ENCODE measurements around the gene TAF6.
A peak's percentile ranks its signal among the peaks of the same experiment; 100 is the strongest.

Gene TAF6

DNA sequence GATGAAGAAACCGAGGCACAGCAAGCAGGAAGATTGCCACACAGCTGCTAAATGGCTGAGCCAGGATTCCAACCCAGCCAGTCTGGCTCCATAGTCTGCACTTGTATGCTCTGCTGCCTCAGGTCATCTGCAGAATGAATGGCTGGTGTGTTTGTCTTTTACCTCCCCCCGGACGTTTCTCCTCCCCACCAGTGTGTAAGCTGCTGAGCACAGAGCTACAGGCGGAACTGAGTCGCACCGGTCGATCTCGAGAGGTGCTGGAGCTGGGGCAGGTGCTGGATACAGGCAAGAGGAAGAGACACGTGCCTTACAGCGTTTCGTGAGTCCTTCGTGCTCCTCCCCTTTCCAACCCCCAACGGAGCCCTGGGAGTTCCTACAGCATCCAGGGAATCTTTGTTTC lies 2.9 kb upstream of the TAF6 start:
- no peak for DNase-seq (ENCODE audit: low spot score)

DNA sequence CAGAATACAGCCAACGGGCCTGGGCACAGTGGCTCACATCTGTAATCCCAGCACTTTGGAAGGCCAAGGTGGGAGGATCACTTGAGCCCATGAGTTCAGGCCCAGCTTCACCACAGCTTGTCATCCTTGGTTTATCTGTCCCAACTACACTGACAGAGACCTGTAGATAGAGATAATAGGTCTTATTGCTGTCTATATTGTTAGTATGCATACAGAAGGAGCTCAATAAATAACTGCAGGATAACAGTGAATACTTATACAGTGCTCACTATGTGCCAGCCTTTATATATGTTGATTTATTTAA lies 1.5 kb upstream of the TAF6 start:
- no peak for DNase-seq (ENCODE audit: low spot score)

- peak; percentile 80 for DNase-seq (ENCODE audit: low spot score)
Measured at GRCh38 chr7:100119970-100120732, 993 bp upstream of the TAF6 start.

DNA sequence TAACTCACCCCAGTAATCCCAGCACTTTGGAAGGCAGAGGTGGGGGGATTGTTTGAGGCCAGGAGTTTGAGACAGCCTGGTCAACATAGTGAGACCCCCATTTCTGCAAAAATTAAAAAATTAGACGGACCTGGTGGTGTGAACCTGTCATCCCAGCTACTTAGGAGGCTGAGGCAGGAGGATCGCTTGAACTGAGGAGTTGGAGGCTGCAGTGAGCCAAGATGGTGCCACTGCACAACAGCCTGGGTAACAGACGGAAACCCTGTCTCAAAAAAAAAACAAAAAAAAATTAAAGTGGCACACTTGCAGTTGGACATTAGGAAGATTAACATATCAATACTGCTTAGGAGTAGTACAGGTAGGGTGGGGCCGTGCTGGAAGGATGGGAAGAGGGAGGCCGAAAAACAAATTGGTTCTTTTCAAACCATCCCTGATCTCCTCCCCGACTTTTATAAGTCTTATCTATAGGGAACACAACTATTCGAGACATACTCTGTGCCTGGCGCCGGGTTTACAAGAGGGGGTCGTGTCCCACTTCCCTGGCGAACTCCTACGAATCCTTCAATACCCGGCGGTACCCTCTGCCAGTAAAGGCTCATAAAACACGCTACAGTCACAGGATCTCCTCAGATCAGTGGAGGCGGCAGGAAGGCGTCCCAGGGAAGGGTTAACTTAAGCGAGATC lies 628 bp downstream of the TAF6 start:
- DNase-seq (ENCODE audit: low spot score) = no peak

- no peak for DNase-seq (ENCODE audit: low spot score)
Measured at GRCh38 chr7:100115026-100115425, 4.1 kb downstream of the TAF6 start.

DNA sequence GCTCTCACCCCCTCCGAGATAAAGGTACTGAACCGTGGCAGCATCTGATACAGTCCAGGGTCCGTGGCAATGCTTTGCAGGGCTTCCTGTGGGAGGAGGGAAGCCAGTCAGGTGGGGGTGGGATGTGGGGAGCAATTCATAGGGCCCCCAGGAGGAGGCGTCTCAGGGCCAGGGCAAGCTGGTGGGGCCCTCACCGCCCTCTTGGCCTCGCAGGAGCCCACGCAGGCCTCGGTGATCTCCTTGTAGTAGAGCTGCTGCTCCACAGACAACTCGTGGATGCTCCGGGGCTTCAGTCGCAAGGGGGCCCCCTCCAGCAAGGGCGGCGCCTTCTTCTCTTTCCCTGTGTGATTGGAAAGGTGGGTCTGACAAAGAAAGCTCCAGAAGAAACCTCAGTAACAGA lies 7.2 kb downstream of the TAF6 start:
- DNase-seq (ENCODE audit: low spot score) = no peak

- DNase-seq (ENCODE audit: low spot score) = no peak
Measured at GRCh38 chr7:100111156-100111555, 8.0 kb downstream of the TAF6 start.

DNA sequence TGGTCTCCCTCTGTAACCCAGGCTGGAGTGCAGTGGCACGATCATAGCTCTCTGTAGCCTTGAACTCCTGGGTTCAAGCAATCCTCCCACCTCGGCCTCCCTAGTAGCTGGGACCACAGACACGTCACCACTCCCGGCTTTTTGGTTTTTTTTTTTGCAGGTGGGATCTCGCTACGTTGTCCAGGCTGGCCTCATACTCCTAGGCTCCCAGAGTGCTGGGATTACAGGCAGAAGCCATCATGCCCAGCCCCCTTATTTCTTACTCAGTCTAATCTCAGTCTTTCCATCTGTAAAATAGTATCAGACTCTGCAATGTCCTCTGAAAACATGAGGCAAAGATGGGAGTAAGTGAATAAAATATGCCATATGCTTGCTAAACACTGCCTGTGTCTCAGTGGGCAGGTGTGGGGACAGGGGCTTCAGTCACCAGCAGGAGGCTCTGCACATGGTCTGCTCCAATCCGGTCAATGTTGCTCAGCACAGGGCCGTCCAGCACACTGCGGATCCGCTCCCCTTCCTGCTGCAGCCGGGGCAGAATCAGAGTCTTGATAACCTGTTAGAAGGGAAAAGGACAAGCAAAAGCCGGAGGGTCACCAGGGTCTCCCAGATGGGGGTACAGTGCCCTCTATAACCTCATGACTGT lies 9.5 kb downstream of the TAF6 start:
- no peak for DNase-seq (ENCODE audit: low spot score)

GRCh38 chr7:100107890-100108289 lies 11.3 kb downstream of the TAF6 start:
- DNase-seq (ENCODE audit: low spot score) = no peak

DNA sequence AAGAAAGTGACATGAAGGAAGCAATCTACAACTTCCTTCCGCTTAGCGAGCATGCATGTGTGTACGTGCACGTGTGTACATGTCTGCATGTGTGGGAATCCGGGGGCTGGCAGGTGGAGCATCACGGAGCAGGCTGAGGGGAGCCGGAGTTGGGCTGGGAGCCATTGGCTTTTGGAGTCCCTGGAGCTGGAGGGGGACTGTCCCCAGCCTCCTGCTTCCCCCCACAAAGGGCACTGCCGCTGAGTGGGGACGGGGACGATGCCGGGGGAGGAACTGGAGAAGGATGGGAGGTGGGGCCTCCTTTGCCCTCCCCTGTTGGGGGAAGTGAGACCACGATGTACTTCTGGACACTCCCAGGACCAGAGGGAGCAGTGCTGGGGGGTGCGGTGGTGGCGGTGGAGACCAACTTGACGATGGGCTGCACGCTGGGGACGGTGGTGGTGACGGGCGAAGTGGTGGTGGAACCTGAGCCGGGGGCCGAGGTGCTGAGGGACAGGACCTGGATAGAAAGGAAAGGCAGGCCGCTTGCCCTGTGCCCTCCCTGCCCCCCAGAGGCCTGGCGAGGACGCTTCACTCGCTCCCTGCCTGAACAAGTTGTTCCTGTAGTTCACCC lies 11.9 kb downstream of the TAF6 start:
- DNase-seq (ENCODE audit: low spot score) = no peak

GRCh38 chr7:100106633-100107032 lies 12.5 kb downstream of the TAF6 start:
- no peak for DNase-seq (ENCODE audit: low spot score)

DNA sequence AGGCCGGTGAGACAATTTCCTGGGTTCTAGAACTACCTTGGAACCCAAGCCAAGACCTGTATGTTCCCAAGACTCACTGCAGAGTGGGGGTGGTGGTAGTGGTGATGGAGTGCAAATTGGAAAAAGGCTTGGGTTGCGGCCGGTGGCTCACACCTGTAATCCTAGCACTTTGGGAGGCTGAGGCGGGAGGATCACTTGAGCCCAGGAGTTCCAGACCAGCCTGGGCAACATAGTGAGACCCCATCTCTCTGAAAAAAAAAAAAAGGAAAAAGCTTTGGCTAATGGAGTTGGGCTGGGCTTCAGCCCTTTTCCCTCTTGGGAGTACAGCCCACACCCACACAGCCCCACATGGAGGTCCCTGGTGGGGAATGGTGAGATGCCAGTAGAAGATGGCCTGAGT lies 13.6 kb downstream of the TAF6 start:
- no peak for DNase-seq (ENCODE audit: low spot score)

GRCh38 chr7:100102950-100103840 lies 16.0 kb downstream of the TAF6 start:
- no peak for DNase-seq (ENCODE audit: low spot score)

DNA sequence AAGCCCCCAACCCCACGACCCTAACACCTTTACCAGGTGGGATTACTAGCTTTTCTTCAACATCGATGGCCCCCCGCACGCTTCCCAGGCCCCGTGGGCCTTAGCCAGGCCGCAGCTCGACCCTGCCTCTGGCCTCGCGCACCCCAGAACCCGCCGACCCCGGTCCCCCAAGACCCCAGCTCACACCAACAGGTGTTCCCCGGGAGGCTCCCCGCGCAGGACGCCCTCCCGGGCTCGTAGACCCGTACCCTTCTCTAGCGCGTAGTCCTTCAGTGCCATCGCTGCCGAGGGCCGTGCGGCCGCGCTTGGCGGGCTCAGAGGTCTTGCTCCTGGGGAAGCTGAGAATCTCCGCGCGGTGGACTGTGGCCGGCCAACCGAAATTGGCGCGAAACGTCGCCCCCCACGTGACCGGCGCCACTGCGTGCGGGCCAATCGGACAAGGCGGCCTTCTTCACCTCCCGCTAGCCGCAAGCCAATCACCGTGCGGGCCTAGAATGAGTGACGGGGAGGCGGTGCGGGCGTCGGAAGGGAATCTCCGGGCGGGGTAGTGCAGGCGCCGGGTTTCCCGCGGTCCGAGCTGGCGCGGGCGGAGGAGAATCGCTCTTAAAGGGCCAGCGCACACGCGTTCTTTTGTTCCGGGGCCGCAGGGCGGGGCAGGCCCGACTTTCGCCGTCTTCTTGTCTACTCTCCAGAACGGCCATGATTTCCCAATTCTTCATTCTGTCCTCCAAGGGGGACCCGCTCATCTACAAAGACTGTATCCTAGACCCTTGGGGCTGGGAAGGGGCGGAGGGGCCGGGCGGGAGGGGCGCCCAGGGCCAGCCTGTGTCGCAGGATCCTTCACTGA lies 17.9 kb downstream of the TAF6 start, which contains the start of the genes AP4M1 and MCM7:
Gene AP4M1, plus strand, starts transcription at position 628 of the 847 bp plus-strand sequence. Its CDS starts 72 bp downstream, at position 700.
Gene MCM7, minus strand, starts transcription at position 382 of the 847 bp plus-strand sequence. Its CDS starts 103 bp downstream, at position 279.
- peak; percentile 99 for DNase-seq (ENCODE audit: low spot score)

- peak; percentile 94 for DNase-seq (ENCODE audit: low spot score)
Measured at GRCh38 chr7:100100420-100101015, 18.6 kb downstream of the TAF6 start.

DNA sequence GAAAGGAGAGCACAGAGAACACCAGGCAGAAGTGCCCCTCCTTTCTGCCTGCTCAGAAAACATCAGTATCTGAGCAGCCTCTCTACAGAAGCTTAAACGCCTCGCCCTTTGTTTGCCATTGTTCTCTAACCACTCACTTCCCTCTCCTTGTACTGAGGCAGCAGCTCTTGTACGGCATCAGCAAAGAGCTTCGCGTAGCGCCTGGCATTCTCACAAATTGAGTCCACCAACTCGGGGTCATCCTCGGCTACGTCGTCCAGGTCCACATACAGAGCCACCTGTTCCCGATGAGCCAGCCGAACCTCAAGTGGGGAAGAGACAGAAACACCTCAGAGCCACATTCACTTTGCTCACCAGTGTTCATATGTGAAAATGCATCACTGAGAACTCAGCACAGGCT lies 19.7 kb downstream of the TAF6 start:
- no peak for DNase-seq (ENCODE audit: low spot score)

DNA sequence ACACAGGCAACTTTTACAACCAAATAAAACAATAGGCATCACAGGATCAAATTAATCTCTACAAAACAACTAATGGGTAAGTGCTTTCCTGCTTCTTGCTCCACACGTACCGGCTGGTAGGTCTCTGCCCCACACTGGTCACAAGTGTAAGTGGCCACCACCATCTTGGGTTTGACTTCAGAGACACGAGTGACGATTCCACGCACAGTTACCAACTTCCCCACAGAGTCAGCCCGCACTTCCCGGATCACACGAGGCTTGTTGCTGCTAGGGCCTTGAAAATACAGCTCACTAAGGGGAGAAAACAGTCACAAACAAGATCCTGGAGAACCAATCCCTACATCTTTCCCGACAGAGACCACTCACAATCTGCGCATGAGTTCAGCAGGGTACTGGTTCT lies 20.2 kb downstream of the TAF6 start:
- DNase-seq (ENCODE audit: low spot score) = no peak

GRCh38 chr7:100095704-100096103 lies 23.5 kb downstream of the TAF6 start:
- DNase-seq (ENCODE audit: low spot score) = no peak

DNA sequence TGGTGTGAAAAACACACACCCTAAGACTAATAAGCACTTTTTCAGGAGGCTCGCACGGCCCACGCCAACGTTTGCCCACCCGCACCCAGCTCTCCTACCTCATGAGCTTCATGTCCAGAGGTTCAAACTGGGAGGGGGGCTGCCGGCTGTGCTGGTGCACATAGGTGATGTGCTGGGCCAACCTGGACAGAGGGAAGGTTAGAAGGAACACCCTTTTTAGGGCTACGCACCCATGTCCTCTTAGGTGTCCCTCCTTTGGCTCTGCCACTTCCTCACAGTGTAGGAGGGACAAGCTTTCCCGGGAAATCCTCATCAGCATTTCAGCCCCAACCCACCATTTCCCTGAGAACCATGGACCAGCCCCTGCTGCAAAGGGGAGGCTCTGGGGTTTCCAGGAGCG lies 23.9 kb downstream of the TAF6 start:
- no peak for DNase-seq (ENCODE audit: low spot score)

DNA sequence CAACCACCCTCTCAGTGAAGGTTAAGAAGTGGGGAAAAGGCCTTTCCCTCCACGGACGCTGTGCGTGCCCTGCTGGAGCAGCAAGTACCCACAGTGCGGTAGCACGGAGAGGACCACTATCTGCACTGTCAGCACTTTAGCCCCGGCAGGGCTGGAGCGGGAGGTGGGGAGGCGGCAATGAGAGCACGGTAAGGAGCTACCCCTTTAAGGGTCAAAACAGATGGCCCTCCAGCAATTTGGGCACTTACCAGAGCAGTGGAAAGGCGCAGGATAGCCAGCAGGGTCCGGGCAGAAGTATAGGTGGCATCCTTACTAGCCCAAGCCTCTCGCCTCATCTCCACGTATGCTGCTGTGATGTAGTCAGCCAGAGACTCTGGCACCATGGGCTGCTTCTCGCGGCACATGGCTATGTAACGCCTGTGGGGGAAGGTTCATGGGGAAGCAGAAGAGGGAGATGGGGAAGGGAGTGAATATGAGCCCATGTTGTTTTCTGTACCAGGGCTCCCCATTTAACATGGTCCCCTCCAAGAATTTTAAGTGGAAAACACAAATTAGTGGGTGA lies 25.2 kb downstream of the TAF6 start:
- no peak for DNase-seq (ENCODE audit: low spot score)

Data from putamen (tissue), 1 donor.